ENCODE measurements around the gene NTN1.

DNA sequence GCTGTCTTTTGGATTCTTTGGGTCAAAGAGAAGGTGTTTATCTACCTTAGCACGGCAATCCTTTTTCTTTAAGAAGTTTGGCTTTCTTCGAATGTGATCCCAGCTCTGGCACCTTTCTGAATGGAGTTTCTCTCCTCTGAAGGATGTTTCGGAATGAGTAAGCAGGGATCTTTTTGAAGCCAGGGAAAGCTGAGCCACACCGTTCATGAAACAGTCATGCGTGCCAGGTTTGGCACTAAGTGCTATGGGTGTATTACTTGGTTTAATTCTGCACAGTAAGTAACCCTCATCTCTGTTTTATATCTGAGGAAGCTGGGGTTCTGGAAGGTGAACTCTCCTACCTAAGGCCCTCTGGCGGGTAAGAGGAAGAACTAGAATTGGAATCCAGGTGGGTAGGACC lies 234.5 kb downstream of the NTN1 start:
- TF ChIP-seq, protein P1, sequence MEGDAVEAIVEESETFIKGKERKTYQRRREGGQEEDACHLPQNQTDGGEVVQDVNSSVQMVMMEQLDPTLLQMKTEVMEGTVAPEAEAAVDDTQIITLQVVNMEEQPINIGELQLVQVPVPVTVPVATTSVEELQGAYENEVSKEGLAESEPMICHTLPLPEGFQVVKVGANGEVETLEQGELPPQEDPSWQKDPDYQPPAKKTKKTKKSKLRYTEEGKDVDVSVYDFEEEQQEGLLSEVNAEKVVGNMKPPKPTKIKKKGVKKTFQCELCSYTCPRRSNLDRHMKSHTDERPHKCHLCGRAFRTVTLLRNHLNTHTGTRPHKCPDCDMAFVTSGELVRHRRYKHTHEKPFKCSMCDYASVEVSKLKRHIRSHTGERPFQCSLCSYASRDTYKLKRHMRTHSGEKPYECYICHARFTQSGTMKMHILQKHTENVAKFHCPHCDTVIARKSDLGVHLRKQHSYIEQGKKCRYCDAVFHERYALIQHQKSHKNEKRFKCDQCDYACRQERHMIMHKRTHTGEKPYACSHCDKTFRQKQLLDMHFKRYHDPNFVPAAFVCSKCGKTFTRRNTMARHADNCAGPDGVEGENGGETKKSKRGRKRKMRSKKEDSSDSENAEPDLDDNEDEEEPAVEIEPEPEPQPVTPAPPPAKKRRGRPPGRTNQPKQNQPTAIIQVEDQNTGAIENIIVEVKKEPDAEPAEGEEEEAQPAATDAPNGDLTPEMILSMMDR (IDR thresholded peaks at IDR 0.05): no peak
- TF ChIP-seq EP300 (IDR thresholded peaks at IDR 0.05; ENCODE audit: low read depth) (no peak), POLR2A (IDR thresholded peaks at IDR 0.05) (no peak), POLR2AphosphoS5 (IDR thresholded peaks at IDR 0.05) (no peak)
